Hematopoietic multipotent progenitor cell treated with erythropoietin and hydrocortisone succinate and interleukin-3 and kit ligand, for 8 days (in vitro differentiated cells): ENCODE results near the gene POLR1A.
A peak's percentile ranks its signal among the peaks of the same experiment; 100 is the strongest.

Source experiments
- DNase-seq: peaks from one replicate; pipeline ENCODE4 v3.0.0-alpha.2; 2015

The POLR1A gene

DNA sequence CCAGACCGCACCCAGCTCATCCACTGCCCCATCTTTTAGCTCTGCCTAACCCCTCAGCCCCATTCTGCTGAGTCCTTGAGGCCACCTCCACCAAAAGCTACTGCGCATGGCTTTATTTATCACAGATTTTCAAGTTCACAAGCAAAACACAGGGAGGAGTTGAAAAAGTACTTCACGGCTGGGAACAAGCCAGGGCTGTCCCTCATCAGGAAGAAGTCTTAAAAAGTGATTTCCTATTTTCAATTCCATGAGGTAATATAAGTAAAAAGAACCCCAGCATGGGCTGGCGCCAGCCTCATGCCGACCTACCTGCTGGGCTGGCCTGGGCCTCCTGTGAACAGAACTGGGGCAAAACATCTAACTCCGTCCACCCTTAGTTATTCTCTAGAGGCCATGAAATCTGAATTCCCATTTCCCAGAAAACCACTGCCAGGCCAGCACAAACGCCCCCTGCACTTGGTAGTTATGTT lies 69.0 kb downstream of the POLR1A start:
- no peak for DNase-seq

DNA sequence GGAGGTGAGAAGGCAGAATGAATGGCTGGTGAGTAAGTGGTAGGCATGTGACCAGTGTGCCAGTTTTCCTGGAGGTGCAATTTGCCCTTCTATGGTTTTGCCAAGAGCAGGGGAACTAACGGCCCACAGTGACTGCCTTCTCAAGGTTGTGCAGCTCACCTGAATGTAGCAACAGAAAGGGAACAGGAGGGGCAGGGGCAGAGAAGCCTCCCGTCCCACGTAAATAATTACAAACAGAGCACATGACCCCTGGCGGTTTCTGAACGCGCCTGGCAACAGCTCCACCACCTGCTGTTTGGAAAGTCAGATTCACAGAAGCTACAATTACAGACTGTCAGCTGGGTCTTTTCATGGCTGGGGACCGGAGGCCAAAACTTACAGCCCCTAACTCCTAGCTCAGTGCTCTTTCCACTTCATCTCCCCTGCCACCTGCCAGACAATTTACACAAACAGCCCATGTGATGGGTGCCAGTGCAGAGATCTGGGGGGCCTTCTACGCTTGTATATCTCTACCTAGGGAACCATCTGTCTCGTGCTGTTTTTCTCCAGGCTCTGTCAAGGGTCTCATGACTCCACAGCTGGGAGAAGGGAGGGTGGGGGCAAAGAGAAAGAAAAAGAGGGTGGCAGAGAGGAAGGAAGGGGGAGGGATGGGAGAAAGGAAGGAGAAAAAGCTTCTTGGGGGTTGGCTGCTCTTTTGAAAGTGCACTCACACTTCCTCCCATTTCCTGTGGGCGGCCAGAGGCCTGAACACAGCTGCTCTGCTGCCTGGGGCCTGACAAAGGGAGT lies 69.6 kb downstream of the POLR1A start:
- DNase-seq: peak; percentile 69

DNA sequence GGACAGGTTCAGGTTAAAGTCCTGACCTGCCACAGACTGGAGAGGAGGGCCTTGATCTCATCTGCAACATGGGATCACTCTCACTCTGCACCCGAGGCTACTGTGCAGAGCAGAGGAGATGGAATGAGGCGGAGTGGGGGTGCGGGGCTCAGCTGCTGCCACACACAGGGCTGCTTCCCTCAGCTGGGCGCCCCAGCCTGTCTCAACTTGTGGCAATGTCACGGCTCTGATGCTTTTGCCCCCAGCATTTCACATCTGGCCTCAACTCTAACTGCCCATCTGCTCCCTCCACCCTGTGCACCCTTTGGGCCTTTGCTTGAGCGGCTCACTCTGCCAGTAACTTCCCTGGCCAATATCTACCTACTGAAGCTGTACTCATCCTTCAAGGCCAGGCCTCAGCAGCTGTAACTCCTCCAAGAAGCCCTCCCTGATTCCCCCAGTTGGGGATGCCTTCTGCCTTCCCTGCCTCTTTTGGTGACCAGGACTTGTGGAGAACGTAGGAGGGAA lies 70.3 kb downstream of the POLR1A start:
- DNase-seq: no peak

DNA sequence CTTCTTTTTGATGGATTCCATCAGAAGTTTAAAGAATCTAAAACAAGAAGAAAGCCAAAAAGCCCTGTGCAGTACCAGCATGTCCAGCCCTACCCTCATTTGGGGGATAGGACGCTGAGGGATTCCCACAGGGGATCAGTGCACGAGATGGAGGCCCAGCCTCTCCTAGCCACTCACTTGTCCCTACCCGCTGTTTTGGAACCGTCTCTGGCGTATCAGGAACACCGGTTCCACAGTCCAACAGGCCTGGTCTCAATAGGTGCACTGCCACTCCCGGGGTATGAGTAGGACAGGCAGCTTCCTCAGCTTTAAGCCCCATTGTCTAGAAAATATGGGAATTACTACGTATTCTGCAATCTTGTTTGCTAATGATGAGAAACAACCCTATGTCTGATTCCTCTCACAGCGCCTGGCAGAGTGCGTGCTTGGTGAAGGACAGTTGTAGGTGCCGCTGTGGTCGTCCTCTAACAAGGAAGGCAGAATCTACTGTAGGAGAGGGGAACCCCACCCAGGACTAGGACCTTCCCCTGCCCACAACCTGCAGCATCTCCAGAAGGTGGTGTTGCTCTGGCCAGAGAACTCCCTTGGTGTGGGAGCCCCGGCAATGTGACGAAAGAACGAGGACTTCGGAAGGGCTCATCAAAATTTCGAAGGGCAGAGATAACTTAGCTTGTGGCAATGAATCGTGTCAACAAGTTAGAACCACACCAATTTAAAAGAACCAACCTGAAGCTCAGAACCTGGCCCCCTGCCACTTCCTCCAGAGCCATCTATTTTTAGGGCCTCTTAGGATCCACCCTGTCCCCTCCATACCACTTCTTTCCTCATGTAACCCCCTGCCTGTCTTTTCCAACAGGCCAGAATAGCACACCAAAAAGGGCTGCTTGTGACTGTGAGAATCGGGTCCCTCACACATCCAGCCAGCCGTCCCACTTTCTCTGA lies 71.7 kb downstream of the POLR1A start:
- no peak for DNase-seq

DNA sequence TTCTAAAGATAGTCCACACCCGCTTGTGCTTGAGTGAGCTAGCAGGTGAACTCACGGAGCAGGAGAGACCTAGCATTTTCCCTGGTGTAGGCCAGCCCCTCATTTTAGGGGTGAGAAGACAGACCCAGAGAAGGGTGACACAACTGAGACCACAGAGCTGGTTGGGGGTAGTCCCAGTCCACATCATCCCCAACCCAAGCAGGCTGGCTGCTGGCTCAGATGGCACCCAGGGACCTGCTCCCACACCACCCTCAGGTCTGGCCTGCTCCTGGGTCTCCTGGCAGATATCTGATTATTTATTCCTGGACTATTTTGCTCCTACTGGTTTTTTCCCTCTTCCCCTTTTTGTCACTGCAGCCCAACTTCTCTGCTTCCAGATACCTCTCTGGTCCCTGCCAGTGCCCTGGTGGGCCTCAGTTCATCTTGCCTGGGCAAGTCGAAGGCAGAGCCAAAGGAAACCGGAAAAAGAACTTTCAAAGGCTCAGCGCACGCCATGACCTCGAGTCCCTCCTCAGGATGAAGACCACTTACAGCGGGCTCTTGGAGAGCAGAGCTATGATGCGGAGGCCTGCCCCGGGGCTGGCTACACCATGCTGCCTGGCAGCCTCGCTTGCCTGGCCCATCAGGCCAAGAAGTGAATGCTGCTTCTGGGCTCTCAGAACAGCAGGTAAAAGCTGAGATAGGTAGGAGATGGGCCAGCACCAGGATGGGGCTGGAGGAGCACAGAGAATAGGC lies 72.7 kb downstream of the POLR1A start:
- no peak for DNase-seq

DNA sequence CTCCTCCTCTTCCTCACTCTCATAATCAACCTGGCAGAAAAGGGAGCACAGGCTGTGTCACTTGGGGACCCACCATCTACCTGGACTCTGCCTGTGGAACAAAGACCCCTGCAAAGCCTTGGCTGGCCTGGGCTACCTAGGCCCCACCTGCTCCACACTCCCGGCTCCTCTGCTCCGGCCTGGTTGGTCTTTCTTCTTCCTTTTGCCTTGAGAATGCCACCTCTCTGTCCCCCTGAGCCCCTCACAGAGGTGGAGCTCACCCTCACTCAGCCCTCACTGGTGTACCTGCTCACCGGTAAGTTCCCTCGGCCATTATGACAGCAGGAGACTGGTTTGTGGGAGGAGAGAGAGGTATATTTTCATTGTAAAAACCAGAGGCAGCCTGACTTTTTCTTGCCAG lies 74.1 kb downstream of the POLR1A start:
- no peak for DNase-seq

DNA sequence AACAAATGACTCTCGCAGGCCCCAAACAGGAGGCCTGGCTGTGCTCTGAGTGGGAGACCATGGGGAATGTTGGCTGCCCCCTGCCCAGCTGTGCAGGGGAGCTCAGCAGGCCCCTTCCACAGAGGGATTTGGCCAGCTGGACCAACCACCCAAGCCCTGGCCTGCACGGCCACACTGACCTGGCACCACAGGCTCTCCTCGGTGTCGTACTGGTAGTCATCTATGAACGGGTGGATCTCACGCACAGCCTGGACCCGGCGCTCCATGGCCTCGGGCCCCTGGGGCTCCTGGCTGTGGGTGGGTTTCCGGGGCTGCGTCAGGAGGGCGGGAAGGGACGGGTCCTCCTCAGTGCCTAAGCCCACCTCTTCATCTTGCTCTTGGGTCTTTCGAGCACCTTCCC lies 74.5 kb downstream of the POLR1A start:
- no peak for DNase-seq

DNA sequence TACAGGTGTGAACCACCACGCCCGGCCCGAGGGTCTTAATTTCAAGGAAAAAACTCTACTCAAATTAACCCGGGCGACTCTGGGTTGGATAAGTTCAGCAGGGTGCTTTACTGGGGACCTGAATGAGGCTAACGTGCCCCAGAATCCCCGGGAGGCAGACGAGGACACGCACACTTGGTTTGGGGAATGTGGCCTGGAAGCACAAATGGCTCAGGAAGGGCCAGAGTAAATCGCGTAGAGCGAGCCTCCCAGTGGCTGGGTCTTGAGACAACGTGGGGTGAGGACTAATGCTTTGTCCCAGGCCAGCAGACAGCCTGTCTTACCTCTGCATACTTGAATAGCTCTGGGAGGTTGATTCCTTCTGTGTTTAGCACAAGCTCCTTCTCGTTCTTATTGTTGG lies 75.8 kb downstream of the POLR1A start:
- no peak for DNase-seq

DNA sequence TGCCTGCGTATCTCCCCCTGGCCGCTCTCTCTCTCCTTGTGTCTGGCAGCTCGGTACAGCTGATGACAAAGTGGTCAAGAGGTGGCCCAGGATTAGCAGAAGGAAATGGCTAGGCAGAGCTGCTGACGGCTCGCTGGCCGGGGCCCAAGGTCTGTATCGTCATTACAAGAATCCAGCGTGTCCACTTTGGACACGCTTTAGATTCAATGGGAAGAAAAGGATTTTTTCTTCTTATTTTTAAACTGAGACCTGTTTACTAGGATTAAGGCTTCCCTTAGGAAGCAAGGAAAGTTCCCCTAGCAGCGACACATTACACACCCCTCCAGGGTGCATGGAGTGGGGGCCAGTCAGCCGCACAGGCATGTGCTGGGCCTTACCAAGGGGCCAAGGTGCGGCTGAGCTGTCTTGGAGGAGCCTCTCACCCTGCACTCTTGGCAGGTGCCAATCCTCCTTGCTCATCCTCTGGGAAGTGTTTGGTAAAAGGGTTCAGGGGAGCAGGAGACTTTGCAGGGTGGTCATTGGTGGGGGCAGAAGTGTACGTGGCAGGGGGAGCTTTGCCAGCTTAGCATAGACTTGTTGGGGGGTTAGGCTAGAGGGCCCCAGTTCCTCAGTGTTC lies 76.8 kb downstream of the POLR1A start:
- no peak for DNase-seq

DNA sequence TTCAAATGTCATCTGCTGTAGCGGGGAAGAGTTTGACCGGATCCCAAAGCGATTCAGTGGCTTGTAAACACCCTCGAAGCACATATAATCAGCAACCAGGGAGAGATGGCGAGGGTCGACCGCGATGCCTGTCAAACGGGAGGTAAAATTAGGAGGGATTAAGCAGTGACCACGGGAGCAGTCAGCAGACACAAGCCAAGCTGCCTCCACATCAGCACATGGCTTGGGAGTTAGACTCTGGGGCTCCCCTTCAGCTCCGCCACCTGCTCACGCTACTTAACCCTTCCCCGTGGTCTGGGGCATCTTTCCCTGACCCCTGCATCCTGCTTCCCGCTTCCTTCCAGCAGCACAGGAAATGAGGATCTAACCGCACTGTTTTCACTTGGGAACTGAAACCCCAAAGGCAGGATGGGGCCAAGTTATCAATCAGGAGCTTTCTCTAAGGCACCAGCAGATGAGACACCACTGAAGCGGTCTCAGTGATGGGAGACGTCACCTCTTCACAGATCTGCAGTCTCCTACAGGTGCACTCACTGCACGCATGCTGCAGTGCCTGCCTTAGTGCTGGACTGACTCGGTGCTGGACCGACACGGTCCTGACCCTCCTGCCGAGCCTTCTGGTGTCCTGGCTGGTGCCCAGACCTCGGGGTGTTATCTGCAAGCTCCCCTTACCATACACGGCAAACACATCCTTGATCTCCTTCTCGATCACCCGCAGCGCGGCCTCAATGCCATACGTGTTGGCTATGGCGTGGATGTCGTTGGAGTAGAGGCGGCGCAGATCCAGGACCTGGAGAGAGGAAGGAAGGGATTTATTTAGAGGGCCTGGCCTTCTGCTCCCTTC lies 77.5 kb downstream of the POLR1A start:
- no peak for DNase-seq

DNA sequence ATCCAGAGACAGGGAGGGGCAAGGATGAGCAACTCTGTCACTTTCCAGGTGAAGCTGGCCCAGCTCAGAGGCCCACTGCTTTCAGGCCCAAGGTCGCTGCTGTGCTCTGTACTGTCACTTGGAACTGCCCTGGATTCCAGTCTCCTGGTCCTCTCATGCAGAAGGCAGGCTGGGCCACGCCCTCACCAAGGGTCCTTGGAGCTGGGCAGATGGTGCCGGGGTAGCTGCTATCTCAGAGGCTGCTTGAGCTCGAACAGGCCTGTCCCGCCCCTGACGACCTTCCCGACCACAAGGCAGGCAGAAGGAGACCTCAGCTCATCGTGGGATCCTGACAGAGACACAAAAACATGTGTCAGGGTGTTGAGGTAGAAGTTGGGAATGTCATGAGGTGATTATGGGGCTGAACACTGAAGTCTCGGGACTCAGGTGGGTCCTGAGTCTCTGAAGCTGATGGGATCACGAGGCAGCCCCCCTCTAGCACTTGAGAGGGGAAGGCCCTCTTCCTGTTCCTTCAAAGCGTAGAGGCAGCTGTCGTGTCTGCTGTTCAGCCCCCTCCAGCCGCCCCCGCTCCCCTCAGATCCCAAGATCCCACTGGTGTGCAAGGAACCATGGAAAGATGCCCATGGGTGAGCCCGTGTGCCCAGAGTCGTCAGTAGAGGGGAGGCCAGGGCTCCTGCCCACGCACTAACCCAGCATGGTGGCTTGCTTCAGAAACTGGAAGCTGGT lies 78.3 kb downstream of the POLR1A start:
- DNase-seq: no peak

DNA sequence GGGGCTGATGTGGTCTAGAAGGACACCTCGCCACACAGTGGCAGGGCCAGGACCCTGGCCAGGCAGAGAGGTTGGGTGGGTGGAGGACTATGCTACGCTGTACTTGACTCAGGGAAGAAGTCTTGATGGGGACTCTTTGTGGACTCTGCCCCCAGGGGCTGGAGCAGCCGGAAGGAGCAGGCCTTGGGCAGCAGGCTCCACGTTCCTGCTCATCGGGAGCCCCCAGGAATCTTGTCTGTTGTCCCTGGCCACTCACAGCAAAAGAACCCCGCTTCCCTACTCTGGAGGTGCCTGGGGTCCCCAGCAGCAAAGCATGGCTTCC lies 79.0 kb downstream of the POLR1A start:
- DNase-seq: no peak

DNA sequence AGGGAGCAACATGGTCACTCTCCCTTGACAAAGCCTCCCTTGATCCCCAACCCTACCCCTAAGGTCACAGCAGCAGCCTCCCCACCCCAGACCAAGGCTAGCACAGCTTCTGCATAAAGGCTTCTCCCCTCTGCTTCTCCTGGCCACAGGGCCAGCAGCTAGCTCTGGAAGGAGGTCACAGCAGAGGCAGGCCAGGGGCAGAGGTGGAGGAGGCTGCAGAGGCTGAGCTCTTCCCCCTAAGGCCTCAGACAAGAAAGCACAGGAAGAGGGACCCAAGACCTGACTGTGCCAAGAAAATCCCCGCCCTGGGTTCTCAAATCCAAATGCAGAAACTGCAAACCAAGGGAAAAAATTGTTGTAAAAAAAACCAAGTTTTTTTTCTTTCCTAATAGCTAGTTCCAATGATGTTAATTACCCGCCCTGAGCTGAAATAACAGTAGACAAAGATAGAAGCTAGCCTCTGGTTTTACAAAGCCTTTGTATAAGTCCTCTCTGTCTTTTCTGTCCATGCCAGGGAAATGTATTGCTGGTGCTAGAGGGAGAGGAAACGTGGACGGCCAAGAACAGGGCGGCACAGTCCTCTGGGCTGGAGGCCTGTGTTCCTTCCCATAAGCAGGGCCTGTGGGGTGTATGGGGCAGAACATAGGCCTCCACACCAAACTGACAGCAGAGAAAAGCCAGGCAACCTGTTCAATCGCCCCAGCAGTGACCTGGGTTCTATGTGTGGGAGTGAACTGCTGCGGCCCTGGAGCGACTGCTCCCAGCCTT lies 79.5 kb downstream of the POLR1A start:
- DNase-seq: no peak

DNA sequence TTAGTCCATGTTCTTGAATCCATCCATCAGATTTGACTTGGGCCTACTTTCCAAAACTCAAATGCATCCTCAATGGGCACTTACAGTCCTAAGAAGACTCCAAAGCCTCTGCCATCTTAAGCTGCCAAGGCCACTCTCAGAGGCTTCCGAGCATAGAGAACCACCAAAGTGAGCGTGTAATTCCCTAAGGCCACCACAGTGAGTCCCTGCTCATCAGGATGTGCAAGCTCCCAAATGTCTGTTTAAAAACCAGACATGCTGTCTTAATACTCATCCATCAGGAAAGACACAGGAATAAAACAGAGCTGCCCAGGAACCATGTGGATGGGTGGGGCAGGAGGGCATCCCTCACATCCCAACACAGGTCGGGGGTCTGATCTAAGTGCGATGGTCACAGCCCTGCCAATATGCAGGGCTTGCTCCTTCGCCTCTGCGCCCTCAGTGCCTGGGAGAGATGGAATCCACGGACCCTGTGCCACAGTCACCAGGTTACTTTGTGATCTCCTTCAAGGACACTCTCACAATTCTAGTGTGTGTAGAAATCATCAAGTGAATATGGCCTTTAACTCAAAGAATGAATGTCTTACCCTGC lies 80.4 kb downstream of the POLR1A start:
- no peak for DNase-seq

DNA sequence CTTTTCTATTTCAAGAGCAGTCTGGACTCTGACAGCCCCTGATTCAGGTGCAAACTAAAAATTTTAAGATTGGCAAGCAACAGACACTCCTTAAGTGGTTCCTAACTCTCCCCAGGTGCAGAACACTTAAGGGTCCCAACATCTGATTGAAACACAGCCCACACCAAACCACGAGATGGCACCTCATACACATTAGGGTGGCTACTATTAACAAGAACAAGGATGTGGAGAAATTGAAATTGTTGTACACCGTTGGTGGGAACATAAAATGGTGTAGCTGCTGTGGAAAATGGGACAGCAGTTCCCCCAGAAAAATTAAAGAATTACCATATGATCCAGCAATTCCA lies 82.3 kb downstream of the POLR1A start:
- DNase-seq: no peak

DNA sequence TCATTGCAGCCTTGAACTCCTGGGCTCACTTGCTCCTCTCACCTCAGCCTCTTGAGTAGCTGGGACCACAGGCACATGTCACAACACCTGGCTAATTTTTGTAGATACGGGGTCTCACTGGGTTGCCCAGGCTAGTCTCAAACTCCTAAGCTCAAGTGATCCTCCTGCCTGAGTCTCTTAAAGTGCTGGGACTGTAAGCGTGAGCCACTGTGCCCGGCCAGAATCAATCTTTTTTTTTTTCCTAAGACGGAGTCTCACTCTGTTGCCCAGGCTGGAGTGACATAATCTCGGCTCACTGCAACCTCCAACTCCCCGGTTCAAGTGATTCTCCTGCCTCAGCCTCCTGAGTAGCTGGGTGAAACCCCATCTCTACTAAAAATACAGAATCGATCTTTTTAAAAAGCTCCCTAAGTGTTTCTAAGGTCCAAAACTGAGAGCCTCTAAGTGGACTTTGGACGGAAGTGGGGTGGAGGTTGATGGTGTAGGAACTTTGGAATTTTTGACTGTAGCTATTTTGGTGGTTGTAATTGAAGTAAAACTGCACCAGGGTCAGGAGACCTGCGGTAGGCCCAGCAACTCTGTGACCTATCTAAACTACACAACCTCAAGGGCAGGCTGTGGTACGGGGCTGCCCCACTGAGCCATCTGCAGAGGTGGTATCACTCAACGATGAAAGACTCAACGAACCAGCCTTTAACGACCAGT lies 82.9 kb downstream of the POLR1A start:
- no peak for DNase-seq

DNA sequence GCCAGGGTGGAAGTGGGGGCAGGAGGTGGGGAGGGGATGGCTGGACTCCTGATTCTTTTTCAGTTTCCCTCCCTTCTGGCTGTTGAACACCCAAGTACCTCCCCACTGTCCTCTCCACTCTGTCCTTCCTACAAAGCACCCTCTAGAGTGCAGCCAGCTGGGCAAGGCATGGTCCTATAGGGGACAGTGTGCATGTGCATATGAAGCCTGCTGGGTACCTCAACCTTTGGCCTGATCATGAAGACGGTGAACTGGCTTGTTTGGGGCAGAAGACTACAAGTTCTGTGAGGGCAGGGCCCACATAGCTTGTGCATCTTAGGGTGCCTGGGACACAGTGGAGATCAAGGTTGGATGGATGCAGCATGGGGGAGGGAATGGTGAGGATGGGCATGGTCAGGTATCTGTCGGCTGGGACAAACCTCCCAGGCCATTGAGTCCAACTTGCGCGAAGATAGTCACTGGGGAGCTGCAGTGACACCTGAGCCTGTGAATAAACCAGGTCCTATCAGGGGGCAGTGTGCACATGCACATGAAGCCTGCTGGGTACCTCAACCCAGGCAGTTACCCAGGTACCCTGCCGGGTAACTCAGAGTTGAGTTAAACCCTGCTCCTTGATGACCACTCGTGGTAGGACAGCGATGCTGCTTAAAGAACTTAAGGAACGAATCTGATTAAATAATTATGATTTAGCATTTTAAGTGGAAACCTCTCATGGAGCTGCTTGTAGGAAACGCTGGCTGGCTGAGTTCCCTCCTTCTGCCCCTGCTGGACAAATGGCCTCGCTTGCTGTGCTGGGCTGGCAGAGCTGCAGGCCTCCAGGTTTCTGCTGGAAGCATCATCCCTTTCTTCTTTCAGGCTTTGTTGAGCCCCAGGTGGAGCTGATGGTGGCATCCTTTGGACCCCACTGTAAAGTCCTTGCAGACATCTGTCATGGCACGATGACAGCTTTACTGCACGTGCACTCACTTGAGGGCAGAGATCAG lies 84.0 kb downstream of the POLR1A start:
- no peak for DNase-seq

DNA sequence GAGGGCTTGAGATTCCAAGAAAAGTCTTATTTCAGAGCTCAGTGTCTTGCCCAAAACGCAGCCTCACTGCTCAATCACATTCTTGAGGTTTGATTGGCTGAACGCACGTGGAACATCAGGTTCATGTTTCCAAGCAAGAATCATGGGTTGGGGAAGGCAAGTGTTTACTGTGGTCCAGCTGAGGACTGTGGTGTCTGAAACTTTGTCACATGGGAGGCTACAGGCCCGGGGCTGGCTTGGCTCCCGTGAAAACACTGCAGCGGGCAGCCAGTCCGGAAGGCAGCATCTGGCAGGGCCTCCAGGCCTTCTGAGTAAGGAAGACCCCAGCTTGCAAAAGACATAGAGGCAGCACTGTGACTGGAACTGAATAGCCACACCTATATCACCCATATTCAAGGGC lies 84.7 kb downstream of the POLR1A start:
- DNase-seq: no peak
